Activated naive CD8-positive, alpha-beta T cell treated with anti-CD3 and anti-CD28 coated beads for 36 hours (primary cell): Measurements from ENCODE around the gene SUPT5H. TPM values are rescaled to one million over a fixed set of nuclear protein-coding genes. Genes with fewer than 3 reads are reported as not detected.
A peak's percentile ranks its signal among the peaks of the same experiment; 100 is the strongest.
"Not testable (repeated sequence)": the region's sequence is repeated elsewhere in the genome, so short reads cannot be mapped to it uniquely, and the experiment has no call there.

Experiments used
- DNase-seq: peaks from one replicate; pipeline ENCODE4 v3.0.0; 2021
- H3K27ac Mint-ChIP-seq: one replicate; pipeline ENCODE4 v1.8.0; 2022; ENCODE audit warnings: mild to moderate bottlenecking, moderate library complexity, mixed read lengths
- H3K27me3 Mint-ChIP-seq: one replicate; pipeline ENCODE4 v1.8.0; 2022; ENCODE audit warnings: mild to moderate bottlenecking, mixed read lengths
- H3K36me3 Mint-ChIP-seq: one replicate; pipeline ENCODE4 v1.8.0; 2021; ENCODE audit warnings: mild to moderate bottlenecking, mixed read lengths
- H3K4me1 Mint-ChIP-seq: one replicate; pipeline ENCODE4 v1.8.0; 2021; ENCODE audit warnings: mixed read lengths
- H3K4me3 Mint-ChIP-seq: one replicate; pipeline ENCODE4 v1.8.0; 2022; ENCODE audit warnings: mild to moderate bottlenecking, moderate library complexity, mixed read lengths
- H3K9me3 Mint-ChIP-seq: one replicate; pipeline ENCODE4 v1.8.0; 2022; ENCODE audit warnings: mixed read lengths
- total RNA-seq, 2 experiments: library from RNA; stranded (reverse); gene quantifications; one replicate each; pipeline ENCODE4 v1.2.3, GENCODE V29; 2021

Gene SUPT5H
- total RNA-seq, 2 experiments from 2014 or later = 179 to 182 TPM

GRCh38 chr19:39430675-39431593, 14.4 kb upstream of the SUPT5H start:
- peak; percentile 54 for DNase-seq
- Mint-ChIP-seq H3K9me3 (no peaks in the 10 kb centered on the region), H3K4me3 (peak overlapping the region; percentile 22), H3K27me3 (peaks cover 7% of the 10 kb centered on the region), H3K36me3 (peaks cover 36% of the 10 kb centered on the region), H3K4me1 (peaks cover 34% of the 10 kb centered on the region), H3K27ac (peak overlapping the region; percentile 86)

GRCh38 chr19:39432677-39433025, 12.7 kb upstream of the SUPT5H start:
- peaks cover 40% of the 10 kb centered on the region for H3K4me1 Mint-ChIP-seq

GRCh38 chr19:39433480-39434079, 11.8 kb upstream of the SUPT5H start:
- H3K36me3 Mint-ChIP-seq = peaks cover 36% of the 10 kb centered on the region

More at GRCh38 chr19:39432677-39433025, 12.7 kb upstream of the SUPT5H start:
- Mint-ChIP-seq H3K4me3 (peak overlapping the region; percentile 100), H3K36me3 (peaks cover 36% of the 10 kb centered on the region), H3K27ac (peak overlapping the region; percentile 100), H3K9me3 (no peaks in the 10 kb centered on the region), H3K27me3 (peaks cover 9% of the 10 kb centered on the region)
- DNase-seq = no peak

GRCh38 chr19:39434123-39435076, 11.0 kb upstream of the SUPT5H start:
- peak overlapping the region; percentile 100 for H3K4me3 Mint-ChIP-seq
- peaks cover 9% of the 10 kb centered on the region for H3K27me3 Mint-ChIP-seq
- DNase-seq = no peak
- peaks cover 40% of the 10 kb centered on the region for H3K4me1 Mint-ChIP-seq
- H3K9me3 Mint-ChIP-seq = no peaks in the 10 kb centered on the region
- peak overlapping the region; percentile 100 for H3K27ac Mint-ChIP-seq
- peaks cover 36% of the 10 kb centered on the region for H3K36me3 Mint-ChIP-seq

More at GRCh38 chr19:39433480-39434079, 11.8 kb upstream of the SUPT5H start:
- peak overlapping the region; percentile 100 for H3K27ac Mint-ChIP-seq
- no peaks in the 10 kb centered on the region for H3K9me3 Mint-ChIP-seq
- H3K4me1 Mint-ChIP-seq = peaks cover 40% of the 10 kb centered on the region
- H3K27me3 Mint-ChIP-seq = peaks cover 9% of the 10 kb centered on the region
- H3K4me3 Mint-ChIP-seq = peak overlapping the region; percentile 100
- DNase-seq = no peak

- peaks cover 36% of the 10 kb centered on the region for H3K36me3 Mint-ChIP-seq
- peak within 1 kb of the TSS; percentile 100 for H3K4me3 Mint-ChIP-seq
- H3K9me3 Mint-ChIP-seq = no peaks in the 10 kb centered on the region
- peaks cover 44% of the 10 kb centered on the region for H3K4me1 Mint-ChIP-seq
- H3K27ac Mint-ChIP-seq = peak within 1 kb of the TSS; percentile 100
- peaks cover 9% of the 10 kb centered on the region for H3K27me3 Mint-ChIP-seq
- peak; percentile 99 for DNase-seq
Observed at GRCh38 chr19:39435499-39436349, 9.7 kb upstream of the SUPT5H start, which contains the start of gene RPS16. Gene RPS16, minus strand, starts transcription at chr19:39435949. Its CDS starts 54 bp downstream, at chr19:39435895.

GRCh38 chr19:39436350-39436716, 9.0 kb upstream of the SUPT5H start:
- peaks cover 39% of the 10 kb centered on the region for H3K4me1 Mint-ChIP-seq
- peak overlapping the region; percentile 100 for H3K4me3 Mint-ChIP-seq
- peaks cover 9% of the 10 kb centered on the region for H3K27me3 Mint-ChIP-seq
- H3K36me3 Mint-ChIP-seq = peaks cover 36% of the 10 kb centered on the region
- peak overlapping the region; percentile 100 for H3K27ac Mint-ChIP-seq
- no peaks in the 10 kb centered on the region for H3K9me3 Mint-ChIP-seq
- DNase-seq = no peak

- peaks cover 9% of the 10 kb centered on the region for H3K27me3 Mint-ChIP-seq
- no peak overlapping the region for H3K4me3 Mint-ChIP-seq
- no peak for DNase-seq
- peaks cover 28% of the 10 kb centered on the region for H3K4me1 Mint-ChIP-seq
- peaks cover 24% of the 10 kb centered on the region for H3K36me3 Mint-ChIP-seq
- no peaks in the 10 kb centered on the region for H3K9me3 Mint-ChIP-seq
- H3K27ac Mint-ChIP-seq = no peak overlapping the region
Observed at GRCh38 chr19:39438270-39438934, 7.0 kb upstream of the SUPT5H start.

GRCh38 chr19:39444598-39445195, 685 bp upstream of the SUPT5H start:
- Mint-ChIP-seq H3K27me3 (no peaks in the 10 kb centered on the region), H3K9me3 (no peaks in the 10 kb centered on the region), H3K36me3 (peaks cover 51% of the 10 kb centered on the region), H3K27ac (peak overlapping the region; percentile 100), H3K4me1 (peaks cover 42% of the 10 kb centered on the region), H3K4me3 (peak overlapping the region; percentile 99)
- no peak for DNase-seq

- H3K9me3 Mint-ChIP-seq = no peaks in the 10 kb centered on the region
- H3K4me1 Mint-ChIP-seq = peaks cover 43% of the 10 kb centered on the region
- no peaks in the 10 kb centered on the region for H3K27me3 Mint-ChIP-seq
- DNase-seq = no peak
- H3K27ac Mint-ChIP-seq = peak overlapping the region; percentile 100
- H3K36me3 Mint-ChIP-seq = peaks cover 57% of the 10 kb centered on the region
- H3K4me3 Mint-ChIP-seq = peak overlapping the region; percentile 99
Observed at GRCh38 chr19:39446365-39447084, 1.1 kb downstream of the SUPT5H start.

- Mint-ChIP-seq H3K36me3 (peaks cover 73% of the 10 kb centered on the region), H3K4me1 (peaks cover 57% of the 10 kb centered on the region), H3K27me3 (no peaks in the 10 kb centered on the region), H3K27ac (peak overlapping the region; percentile 100), H3K9me3 (no peaks in the 10 kb centered on the region), H3K4me3 (peak overlapping the region; percentile 99)
- DNase-seq = peak; percentile 52
Observed at GRCh38 chr19:39448271-39448670, 2.9 kb downstream of the SUPT5H start.

GRCh38 chr19:39449116-39449797, 3.9 kb downstream of the SUPT5H start:
- H3K9me3 Mint-ChIP-seq = no peaks in the 10 kb centered on the region
- no peak for DNase-seq
- H3K4me1 Mint-ChIP-seq = peaks cover 57% of the 10 kb centered on the region
- peak overlapping the region; percentile 99 for H3K4me3 Mint-ChIP-seq
- no peaks in the 10 kb centered on the region for H3K27me3 Mint-ChIP-seq
- peaks cover 74% of the 10 kb centered on the region for H3K36me3 Mint-ChIP-seq
- H3K27ac Mint-ChIP-seq = peak overlapping the region; percentile 100

- not testable (repeated sequence) for H3K4me3 Mint-ChIP-seq, DNase-seq, H3K27me3 Mint-ChIP-seq, H3K9me3 Mint-ChIP-seq, H3K27ac Mint-ChIP-seq
- Mint-ChIP-seq H3K36me3 (peaks cover 69% of the 10 kb centered on the region), H3K4me1 (peaks cover 56% of the 10 kb centered on the region)
Observed at GRCh38 chr19:39451257-39451656, 5.9 kb downstream of the SUPT5H start.
